Lower leg skin (tissue), 3 donors: ENCODE results near the gene MCTP1.

Experiments used
- CTCF ChIP-seq, 3 donors: fragments of 450-650 bp; IDR thresholded peaks; one replicate each; pipeline ENCODE4 v1.5.1; 2016; ENCODE audit warnings: antibody characterized with exemption in 3 of 3, mild to moderate bottlenecking in 3 of 3, moderate library complexity in 2 of 3
- POLR2A ChIP-seq, 2 donors: fragments of 450-650 bp; IDR thresholded peaks; one replicate each; pipeline ENCODE4 v1.6.1; 2016 to 2017; ENCODE audit warnings: antibody characterized with exemption in 2 of 2, mild to moderate bottlenecking in 1 of 2, moderate library complexity in 1 of 2

GRCh38 chr5:95235439-95235982 is 49.4 kb downstream of the MCTP1 start:
- TF ChIP-seq CTCF (IDR thresholded peaks at IDR 0.05) (no peak), POLR2A (IDR thresholded peaks at IDR 0.05) (no peak)
